GM19438 (cell line): ENCODE data around the gene ZNF280C.
"Not testable (repeated sequence)": the region's sequence is repeated elsewhere in the genome, so short reads cannot be mapped to it uniquely, and the experiment has no call there.

ENCODE experiments used
- ATAC-seq: cut with Tn5 transposase; IDR thresholded peaks from one replicate; pipeline ENCODE4 v1.9.1; 2021; ENCODE audit warnings: low read depth; ENCODE audit not compliant: unreplicated experiment

Gene ZNF280C

DNA sequence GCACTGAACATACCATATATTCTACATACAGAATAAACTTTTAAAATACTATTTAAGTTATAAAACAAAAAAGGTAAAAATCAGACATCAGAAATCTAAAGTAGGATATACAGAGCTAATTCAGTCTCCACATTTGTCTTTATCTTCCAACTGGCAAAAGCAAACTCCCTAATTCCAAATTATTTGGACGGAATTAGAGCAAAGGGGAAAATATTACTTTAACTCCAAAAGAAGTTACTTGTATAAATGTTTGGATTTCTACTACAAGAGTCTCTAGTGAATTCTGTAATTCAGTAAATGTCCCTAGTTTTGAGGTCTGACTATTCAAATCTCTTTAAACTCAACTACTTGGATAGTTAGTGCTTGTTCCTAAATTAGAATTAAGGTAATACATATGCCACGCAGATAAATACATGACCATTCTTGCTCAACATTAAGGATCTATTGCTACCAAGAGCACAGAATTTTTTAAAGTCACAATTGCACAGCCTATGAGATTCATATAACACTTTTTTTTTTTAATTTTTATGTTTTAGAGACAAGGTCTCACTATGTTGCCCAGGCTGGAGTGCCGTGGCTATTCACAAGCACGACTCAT, 7.3 kb downstream of the ZNF280C start:
- ATAC-seq: no peak

DNA sequence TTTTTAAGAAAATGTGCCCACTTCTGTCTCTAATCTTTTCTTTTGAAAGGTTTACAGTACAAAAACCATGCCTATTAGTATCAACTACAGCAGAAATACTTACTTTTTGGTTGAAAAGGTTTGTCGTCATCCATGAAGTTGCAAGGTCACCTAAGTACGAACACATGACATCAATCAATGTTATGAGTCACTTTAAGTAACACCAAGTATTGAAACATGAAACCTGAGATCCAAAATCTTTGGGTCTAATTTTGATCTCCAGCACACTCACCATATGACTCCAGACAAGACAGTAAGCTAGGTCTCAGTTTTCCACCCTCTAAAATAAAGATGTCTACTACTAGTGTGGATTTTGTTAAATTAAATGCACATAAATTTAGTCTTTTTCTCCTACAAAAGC, 8.4 kb downstream of the ZNF280C start:
- no peak for ATAC-seq

DNA sequence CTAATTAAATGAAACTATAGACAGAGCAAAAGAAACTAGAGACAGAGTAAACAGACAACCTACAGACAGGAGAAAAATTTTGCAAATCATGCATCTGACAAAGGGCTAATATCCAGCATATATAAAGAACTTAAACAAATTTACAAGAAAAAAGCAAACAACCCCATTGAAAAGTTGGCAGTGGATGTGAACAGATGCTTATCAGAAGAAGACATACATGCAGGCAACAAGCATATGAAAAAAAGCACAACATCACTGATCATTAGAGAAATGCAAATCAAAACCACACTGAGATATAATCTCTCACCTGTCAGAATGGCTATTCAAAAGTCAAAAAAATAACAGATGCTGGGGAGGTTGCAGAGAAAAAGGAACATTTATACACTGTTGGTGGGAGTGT, 14.8 kb downstream of the ZNF280C start:
- ATAC-seq: no peak

GRCh38 chrX:130251671-130252070, 17.0 kb downstream of the ZNF280C start:
- ATAC-seq: no peak

DNA sequence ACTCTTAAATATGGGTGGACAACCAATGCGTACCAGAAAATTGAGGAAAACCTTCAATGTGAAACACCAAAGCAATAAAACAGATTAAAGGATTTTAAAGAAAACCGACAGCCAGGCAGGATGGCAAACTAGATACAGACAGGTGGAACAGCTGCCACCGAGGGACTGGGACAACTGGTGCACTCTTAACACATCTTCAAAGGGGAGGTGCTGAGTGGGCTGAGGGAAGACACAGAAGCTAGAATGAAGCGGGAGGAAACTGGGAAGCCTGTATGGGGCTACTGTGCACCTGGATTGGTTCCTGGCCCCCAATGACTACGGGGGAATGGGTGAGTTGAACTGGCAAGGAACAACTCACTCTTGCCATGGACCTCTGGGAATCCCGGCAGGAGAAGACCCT, 20.7 kb downstream of the ZNF280C start:
- no peak for ATAC-seq

DNA sequence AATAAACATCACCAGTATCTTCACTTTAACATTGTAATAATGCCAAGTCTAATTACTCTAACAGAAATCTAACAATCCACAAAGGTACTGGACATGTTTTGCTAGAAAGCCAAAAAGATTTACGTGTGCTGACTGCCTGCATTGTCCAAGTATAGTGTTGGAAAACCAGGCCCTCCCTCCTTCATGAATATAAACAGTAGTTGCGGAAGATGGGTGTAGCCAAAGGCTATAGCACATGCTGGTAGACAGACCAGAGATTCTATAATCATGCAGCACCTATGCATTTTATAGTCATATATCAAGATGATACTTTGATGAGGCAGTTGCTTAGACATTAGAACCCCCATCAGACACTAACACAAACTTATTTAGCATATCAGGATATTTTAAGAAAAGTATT, 22.6 kb downstream of the ZNF280C start:
- ATAC-seq: no peak

- no peak for ATAC-seq
These were observed 23.3 kb downstream of the ZNF280C start for GRCh38 chrX:130245441-130245840.

DNA sequence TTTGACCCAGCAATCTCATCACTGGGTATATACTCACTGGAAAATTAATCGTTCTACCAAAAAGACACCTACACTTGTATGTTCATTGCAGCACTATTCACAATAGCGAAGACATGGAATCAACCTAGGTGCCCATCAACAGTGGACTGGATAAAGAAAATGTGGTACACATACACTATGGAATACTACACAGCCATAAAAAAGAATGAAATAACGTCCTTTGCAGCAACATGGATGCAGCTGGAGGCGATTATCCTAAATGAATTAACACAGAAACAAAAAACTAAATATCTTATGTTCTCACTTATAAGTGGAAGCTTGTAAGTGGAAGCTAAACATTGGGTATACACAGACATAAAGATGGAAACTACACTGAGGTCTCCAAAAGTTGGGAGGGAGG, 37.5 kb downstream of the ZNF280C start:
- ATAC-seq: not testable (repeated sequence)

- no peak for ATAC-seq
These were observed 39.8 kb downstream of the ZNF280C start for GRCh38 chrX:130228871-130229270.

GRCh38 chrX:130224810-130225209, 43.9 kb downstream of the ZNF280C start:
- ATAC-seq: no peak

- ATAC-seq: no peak
These were observed 52.4 kb downstream of the ZNF280C start for GRCh38 chrX:130216320-130216719.

- ATAC-seq: no peak
These were observed 55.3 kb downstream of the ZNF280C start for GRCh38 chrX:130213376-130213775.

- no peak for ATAC-seq
These were observed 56.3 kb downstream of the ZNF280C start for GRCh38 chrX:130212371-130212770.

DNA sequence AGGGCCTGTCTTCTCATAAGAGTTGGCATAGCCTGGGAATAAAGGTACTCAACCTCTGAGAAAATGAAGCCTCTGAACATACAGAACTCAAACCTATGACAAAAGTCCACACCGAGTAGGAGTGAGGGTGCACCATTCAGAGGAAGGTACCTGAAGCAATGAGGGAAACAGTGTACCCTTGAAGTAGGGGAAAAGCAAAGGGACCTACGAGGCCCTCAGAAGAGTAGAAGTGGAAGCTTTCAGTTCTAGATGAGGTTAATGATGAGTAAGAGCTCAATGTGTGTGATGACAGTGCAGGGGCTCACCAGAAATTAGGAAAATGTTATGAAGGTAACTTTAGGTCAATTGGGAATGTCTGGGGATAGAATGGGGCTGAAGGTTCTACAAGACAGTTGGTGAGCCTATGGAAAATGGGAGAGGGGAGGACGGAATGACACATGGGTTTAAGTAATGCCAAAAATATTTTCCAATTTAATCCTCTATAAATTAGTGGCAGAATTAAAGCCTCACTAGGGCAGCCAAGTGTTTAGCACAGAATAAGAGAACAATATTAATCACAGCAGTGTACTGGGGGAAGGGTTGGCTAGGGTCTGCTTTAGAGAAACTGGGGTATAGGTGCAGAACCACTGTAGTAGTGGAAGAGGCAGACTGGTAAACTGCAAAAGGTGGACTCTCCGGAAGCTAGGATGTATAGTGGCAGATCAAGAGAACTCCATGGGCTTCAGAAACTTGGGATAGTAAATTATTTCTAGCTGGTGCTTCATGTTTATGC, 57.1 kb downstream of the ZNF280C start:
- ATAC-seq: no peak

DNA sequence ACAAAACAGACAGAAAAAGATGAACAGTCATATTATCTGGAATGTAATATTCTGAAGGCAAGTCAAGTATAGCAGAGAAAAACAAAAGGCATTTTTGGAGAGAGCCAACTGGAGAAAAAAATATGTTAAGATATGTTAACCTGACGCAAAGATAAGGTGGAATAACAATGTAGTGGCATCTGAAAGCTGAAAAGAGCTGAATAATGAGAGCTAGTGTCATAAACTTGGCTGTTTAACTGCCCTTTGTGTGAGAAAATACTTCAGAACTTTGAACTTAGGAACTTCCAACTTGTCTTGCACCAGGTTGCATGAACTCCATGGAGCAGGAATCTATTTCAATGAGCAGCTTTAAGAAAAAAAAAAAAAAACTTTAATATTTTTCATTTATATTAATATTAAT, 64.1 kb downstream of the ZNF280C start:
- no peak for ATAC-seq

DNA sequence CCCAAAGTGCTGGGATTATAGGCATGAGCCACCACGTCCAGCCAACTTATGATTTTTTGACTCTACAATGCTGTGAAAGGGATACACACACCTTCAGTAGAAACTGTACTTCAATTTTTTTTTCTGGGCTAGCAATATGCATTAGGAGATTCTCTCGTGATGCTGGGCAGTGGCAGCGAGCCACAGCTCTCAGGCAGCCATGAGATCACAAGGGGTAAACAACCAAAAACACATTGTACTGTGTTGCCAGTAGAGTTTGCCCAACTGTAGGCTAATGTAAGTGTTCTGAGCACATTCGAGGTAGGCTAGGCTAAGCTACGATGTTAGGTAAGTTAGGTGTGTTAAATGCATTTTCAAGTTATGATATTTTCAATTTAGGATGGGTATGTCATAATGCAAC, 71.2 kb downstream of the ZNF280C start:
- no peak for ATAC-seq

GRCh38 chrX:130196466-130196865, 72.2 kb downstream of the ZNF280C start:
- ATAC-seq: no peak

DNA sequence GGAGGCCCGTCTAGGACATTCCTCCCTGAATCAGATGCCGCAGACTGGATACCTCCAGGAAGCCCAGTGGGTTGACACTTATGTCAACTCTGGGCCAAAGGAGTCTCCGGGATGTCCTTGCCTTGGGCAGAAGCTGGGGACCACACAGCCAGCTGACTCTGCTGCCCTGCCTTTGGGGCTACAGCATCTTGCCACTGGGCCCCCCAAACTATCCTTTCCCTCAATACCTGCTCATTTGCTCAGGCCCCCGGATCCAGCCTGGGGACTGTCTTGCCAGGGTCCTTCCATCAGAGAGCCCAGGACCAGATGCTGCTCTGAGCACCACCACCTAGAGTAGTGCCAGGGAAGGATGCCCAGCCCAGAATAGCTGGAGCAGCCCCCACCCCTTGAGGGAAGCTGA, 77.9 kb downstream of the ZNF280C start:
- ATAC-seq: no peak

GRCh38 chrX:130186651-130187050, 82.0 kb downstream of the ZNF280C start:
- ATAC-seq: no peak

GRCh38 chrX:130184857-130185256, 83.8 kb downstream of the ZNF280C start:
- no peak for ATAC-seq

DNA sequence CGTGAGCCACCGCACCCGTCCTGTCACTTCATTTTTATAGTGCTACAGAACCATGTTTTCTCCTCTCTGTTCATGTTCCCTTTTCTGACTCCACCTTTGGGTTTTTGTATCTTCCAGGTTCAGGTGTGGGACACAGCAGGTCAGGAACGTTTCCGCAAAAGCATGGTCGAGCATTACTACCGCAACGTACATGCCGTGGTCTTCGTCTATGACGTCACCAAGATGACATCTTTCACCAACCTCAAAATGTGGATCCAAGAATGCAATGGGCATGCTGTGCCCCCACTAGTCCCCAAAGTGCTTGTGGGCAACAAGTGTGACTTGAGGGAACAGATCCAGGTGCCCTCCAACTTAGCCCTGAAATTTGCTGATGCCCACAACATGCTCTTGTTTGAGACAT, 84.5 kb downstream of the ZNF280C start:
- no peak for ATAC-seq

DNA sequence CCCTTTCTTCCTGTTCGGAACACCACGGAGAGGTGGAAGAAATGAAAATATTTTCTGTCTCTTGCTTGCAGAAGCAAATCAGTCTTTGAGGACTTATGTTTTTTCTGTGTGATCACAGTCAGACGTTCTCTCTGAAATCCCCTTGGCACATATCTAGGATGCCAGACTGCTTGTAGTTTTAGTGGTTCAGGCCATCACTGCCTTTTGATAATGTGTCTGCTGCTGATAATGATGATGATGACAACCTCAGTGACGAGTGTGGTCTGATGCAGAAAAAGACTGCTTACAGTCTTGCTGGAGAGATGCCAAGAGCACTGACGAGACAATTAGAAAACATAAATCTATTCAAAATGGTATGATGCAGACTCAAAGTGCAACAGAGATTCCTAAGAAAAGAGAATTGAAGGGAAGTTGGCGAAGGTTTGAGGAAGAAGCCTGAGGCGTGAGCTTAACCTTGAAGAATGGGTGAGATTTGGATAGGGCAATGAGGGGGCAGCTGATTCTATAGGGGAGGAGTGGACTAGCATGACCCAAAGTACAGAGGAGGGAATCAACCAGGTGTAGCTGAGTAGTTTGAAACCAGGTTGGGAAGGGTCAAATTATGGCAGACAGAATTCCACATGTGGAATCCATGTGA, 89.0 kb downstream of the ZNF280C start:
- ATAC-seq: no peak
